Middle frontal gyrus (tissue), 1 donor: ENCODE measurements around the gene GATA2.

Experiments used
- DNase-seq: peaks from one replicate; pipeline ENCODE4 v3.0.0-alpha.2; 2015; ENCODE audit warnings: low spot score; ENCODE audit errors: extremely low spot score

Gene GATA2

GRCh38 chr3:128475355-128475754, 17.6 kb downstream of the GATA2 start:
- no peak for DNase-seq

- DNase-seq: no peak
Observed at GRCh38 chr3:128473737-128474136, 19.3 kb downstream of the GATA2 start.

GRCh38 chr3:128473180-128473519, 19.9 kb downstream of the GATA2 start:
- DNase-seq: no peak

GRCh38 chr3:128472449-128473179, 20.4 kb downstream of the GATA2 start:
- DNase-seq: no peak

GRCh38 chr3:128471720-128472119, 21.3 kb downstream of the GATA2 start:
- no peak for DNase-seq

- no peak for DNase-seq
Observed at GRCh38 chr3:128471110-128471509, 21.9 kb downstream of the GATA2 start.

- no peak for DNase-seq
Observed at GRCh38 chr3:128470134-128470899, 22.7 kb downstream of the GATA2 start.

- no peak for DNase-seq
Observed at GRCh38 chr3:128469556-128469955, 23.4 kb downstream of the GATA2 start.

- DNase-seq: no peak
Observed at GRCh38 chr3:128468791-128469527, 24.0 kb downstream of the GATA2 start.

- no peak for DNase-seq
Observed at GRCh38 chr3:128468285-128468790, 24.7 kb downstream of the GATA2 start.

- no peak for DNase-seq
Observed at GRCh38 chr3:128466840-128467541, 26.0 kb downstream of the GATA2 start, which contains the start of gene DNAJB8. Gene DNAJB8, minus strand, starts transcription at chr3:128466890. Its CDS starts 3,645 bp downstream, at chr3:128463245.

- DNase-seq: no peak
Observed at GRCh38 chr3:128464702-128465101, 28.3 kb downstream of the GATA2 start.

- no peak for DNase-seq
Observed at GRCh38 chr3:128464188-128464587, 28.8 kb downstream of the GATA2 start.

GRCh38 chr3:128463771-128464170, 29.2 kb downstream of the GATA2 start:
- no peak for DNase-seq

- no peak for DNase-seq
Observed at GRCh38 chr3:128463354-128463753, 29.6 kb downstream of the GATA2 start.

GRCh38 chr3:128462931-128463330, 30.1 kb downstream of the GATA2 start:
- DNase-seq: no peak

- DNase-seq: no peak
Observed at GRCh38 chr3:128462341-128462910, 30.6 kb downstream of the GATA2 start.

GRCh38 chr3:128461731-128462130, 31.3 kb downstream of the GATA2 start:
- DNase-seq: no peak

- no peak for DNase-seq
Observed at GRCh38 chr3:128459461-128459820, 33.6 kb downstream of the GATA2 start.

GRCh38 chr3:128458746-128459460, 34.1 kb downstream of the GATA2 start:
- no peak for DNase-seq
